NT2/D1 (cell line): ENCODE data around the gene TTC34.

Source experiments
- SUZ12 ChIP-seq: IDR thresholded peaks from 2 replicates; pipeline ENCODE4 v1.6.1; 2011; ENCODE audit not compliant: insufficient read length, insufficient read depth; ENCODE audit errors: extremely low read depth
- YY1 ChIP-seq: IDR thresholded peaks from 2 replicates; pipeline ENCODE4 v1.6.1; 2011; ENCODE audit not compliant: insufficient read length, insufficient read depth
- ZNF274 ChIP-seq: IDR thresholded peaks from 2 replicates; pipeline ENCODE4 v1.6.1; 2011; ENCODE audit warnings: mild to moderate bottlenecking, low read depth, low read length

GRCh38 chr1:2787163-2787911, 14.2 kb downstream of the TTC34 start:
- no peak for TF ChIP-seq YY1
- TF ChIP-seq SUZ12, result no peak
- TF ChIP-seq ZNF274, result no peak
